ENCODE results near the gene TRIM16.
A peak's percentile ranks its signal among the peaks of the same experiment; 100 is the strongest.
"Not testable (repeated sequence)": the region's sequence is repeated elsewhere in the genome, so short reads cannot be mapped to it uniquely, and the experiment has no call there.

TRIM16 gene

DNA sequence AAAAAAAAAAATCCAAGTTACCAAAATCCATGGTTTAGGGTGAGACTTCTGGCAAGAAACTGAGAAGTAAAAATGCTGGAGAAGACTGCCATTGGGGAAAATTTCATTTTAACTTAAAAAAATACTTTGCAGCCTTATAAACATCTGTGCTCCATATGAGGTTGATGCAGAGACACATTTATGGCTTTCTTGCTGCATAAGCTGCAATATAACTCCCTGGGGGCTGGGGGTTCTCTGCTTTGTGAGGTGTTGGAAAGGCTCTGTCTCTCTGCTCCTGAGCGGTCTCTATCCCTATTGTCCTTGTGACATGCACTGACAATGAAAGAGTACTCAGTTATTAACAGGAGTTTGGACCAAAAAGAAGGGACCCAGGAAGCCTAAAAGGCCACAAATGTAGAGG, 71.0 kb downstream of the TRIM16 start:
- not testable (repeated sequence) for DNase-seq

DNA sequence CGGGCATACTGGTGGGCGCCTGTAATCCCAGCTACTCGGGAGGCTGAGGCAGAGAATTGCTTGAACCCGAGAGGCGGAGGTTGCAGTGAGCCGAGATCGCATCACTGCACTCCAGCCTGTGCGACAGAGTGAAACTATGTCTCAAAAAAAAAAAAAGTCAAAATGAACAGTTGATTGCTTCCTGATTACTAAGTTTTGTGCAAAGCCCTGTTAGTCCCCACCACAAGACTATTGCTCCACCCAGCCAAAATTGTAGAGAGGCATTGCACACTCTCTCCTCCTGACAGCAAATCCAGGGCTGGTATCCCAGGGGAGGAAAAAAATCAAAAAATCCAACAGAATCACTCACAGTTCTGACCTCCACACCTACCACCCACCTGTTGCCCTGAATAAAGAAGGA, 91.2 kb downstream of the TRIM16 start:
- DNase-seq, result not testable (repeated sequence)

DNA sequence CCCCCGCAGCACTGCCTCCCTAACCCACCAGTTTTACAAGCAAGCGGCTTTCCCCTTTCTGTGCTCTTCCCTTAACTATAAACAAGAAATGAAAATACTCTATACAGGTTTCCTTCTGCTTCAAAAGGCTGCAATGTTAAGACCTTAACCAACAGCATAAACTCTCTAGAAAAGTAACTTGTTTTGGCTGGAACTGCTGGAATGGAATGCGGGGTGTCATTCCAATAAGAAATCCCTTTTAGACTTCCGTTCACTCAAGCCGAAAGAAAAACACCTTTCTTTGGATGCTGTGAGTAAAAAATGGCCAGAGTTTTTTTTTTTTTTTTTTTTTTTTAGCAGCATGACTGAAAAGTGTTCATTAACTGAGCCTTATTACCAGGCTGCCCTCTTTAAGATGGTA, 92.1 kb downstream of the TRIM16 start:
- not testable (repeated sequence) for DNase-seq

DNA sequence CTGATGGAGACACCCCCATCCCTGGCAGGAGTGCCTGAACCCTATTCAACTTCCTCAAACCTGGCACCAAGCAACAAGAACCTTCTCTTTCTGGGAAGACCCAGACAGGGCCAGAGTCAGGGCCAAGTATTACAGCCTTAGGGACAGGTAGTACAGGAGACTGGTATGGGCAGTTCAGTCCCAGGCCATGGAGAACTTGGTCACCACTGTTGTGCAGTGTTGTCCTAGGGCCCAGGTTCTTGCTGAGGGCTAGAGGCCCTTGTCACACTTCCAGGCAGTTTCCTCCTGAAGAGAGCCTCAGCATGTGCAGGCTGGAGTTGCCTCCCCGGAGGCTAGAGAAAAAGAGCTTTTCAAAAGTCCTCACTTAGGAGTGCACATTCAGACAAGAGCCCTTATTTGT, 93.3 kb downstream of the TRIM16 start:
- not testable (repeated sequence) for DNase-seq

DNA sequence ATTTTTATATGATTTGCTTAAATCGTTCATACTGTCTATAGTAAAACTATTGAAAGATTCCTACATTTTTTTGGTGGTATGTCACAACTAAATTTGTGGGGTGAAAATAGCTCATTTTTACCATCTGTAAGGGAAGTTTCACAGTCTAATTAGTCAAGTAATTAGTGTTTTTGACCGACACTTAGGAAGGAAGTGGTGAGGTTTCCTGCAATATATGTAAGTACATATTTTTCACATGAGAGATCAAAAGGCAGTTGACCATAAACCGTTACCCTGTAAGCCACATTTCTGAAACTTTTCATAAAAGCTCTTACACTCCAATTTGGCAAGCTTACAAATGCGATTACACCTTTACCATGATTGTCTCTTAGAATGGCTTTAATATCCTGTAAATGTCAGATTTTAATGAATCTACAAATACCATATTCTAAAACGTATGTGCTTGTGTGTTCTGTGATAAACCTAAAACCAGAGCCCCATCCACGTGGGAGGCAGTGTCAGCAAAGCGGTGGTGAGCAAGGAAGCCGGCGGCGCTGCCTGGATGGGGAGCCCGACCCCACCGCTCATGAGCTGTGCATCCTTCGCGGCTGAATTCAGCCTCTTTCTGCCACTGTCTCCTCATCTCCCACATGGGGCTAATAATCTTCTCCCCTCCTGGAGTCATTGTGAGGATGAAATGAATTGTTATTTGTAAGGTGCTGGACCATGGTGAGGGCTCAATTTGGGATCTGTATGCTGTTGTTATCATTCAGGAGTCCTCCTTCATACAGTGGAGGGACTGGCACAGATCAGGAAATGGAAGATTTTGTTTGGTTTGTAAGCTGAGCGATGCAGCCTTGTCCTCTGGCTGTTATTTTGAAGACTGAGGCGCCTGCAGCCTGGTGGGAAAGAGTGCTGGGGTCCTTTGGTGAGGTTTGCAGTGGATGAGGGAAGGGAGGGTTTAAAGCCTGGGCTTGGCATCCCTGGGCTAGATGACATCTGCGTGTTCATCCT, 94.3 kb downstream of the TRIM16 start:
- peak in 1 of 2 experiments; percentile 1 for DNase-seq

DNA sequence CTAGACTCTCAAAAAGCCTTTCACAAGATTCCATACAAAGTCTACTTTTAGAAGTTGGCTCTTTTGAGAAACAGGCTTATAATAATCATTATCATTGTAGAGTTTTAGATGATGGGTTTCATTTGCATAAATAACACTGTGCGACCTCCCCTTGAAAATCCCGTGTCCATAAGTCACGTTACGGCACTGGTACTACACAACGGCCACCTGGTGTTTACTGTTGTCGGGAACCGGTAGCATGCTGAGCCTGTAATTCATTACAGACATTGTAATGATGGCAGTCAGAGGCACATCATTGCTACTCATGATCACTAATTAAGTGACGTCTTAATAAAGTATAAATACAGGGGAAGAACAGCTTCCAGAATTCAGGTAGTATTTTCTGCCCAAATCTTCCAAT, 96.1 kb downstream of the TRIM16 start:
- not testable (repeated sequence) for DNase-seq

DNA sequence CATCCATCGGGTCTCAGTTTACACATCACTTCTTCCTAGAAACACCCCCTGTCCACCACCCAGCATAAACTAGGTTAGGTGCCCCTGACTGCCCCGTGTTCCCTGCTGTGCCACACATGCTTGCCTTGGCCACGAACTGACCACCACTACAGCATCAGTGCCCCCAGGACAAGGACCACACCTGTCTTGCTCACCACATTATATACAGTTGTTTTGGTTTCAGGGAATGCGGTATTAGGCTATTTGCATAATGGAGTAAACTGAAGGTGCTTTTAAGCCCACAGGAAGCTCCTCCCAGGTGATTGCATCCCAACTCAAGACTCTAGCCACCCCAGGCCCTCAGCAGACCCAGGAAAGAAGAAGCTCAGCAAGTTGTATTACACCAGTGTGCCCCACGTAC, 100.8 kb downstream of the TRIM16 start:
- DNase-seq, result not testable (repeated sequence)

DNA sequence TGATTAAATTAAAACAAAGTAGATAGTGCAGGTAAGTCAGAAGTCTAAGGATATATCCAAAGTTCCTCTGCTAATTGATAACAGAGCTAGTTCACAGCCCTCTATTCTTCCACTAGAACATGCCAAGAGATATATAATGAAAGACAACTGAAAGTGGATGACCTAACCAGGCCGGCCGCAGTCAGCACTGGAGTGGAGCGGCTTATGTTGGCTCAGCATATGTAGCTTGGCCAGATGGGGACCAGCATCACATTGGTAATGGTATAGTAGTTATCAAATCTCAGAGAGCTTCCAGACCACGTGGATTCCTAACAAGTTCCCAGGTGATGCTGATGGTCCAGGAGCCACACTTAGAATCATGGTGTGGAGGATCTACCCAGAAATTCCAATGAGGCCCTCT, 102.6 kb downstream of the TRIM16 start:
- not testable (repeated sequence) for DNase-seq
